Activated CD4-positive, alpha-beta T cell treated with anti-CD3 and anti-CD28 coated beads, Interleukin-2, amount 10 ng/mL, durations not matched to agents 7 days and 5 days (primary cell): ENCODE results near the gene PMM2. TPM values are rescaled to one million over a fixed set of nuclear protein-coding genes. Genes with fewer than 3 reads are reported as not detected.
"Not testable (repeated sequence)": the region's sequence is repeated elsewhere in the genome, so short reads cannot be mapped to it uniquely, and the experiment has no call there.

Experiments used
- CTCF ChIA-PET: fragments of 350-600 bp; sonication (Branson Sonifier 250); formaldehyde crosslinking; loops from one replicate; lab custom pipeline; 2021; ENCODE audit warnings: antibody characterized with exemption; lab: Charles Lee
- POLR2A ChIA-PET: fragments of 350-600 bp; sonication (Branson Sonifier 250); formaldehyde crosslinking; loops from one replicate; lab custom pipeline; 2021; ENCODE audit warnings: antibody characterized with exemption; lab: Charles Lee
- DNase-seq: peaks from one replicate; pipeline ENCODE4 v3.0.0-alpha.2; 2020
- H3K27ac Mint-ChIP-seq: one replicate; pipeline ENCODE4 v1.8.0; 2021; ENCODE audit warnings: mild to moderate bottlenecking, moderate library complexity, mixed read lengths
- H3K27me3 Mint-ChIP-seq: one replicate; pipeline ENCODE4 v1.8.0; 2021; ENCODE audit warnings: mixed read lengths
- H3K36me3 Mint-ChIP-seq: one replicate; pipeline ENCODE4 v1.8.0; 2021; ENCODE audit warnings: low read depth, mixed read lengths
- H3K4me1 Mint-ChIP-seq: one replicate; pipeline ENCODE4 v1.8.0; 2021; ENCODE audit warnings: mixed read lengths
- H3K4me3 Mint-ChIP-seq: one replicate; pipeline ENCODE4 v1.8.0; 2021; ENCODE audit warnings: mild to moderate bottlenecking, moderate library complexity, mixed read lengths
- H3K9me3 Mint-ChIP-seq: one replicate; pipeline ENCODE4 v1.8.0; 2021; ENCODE audit warnings: mixed read lengths
- total RNA-seq, 2 experiments: library from RNA; stranded (reverse); gene quantifications; one replicate each; pipeline ENCODE4 v1.2.3, GENCODE V29; 2021

Gene PMM2
- total RNA-seq = 10 to 100 TPM; 37.0 to 38.9 TPM

DNA sequence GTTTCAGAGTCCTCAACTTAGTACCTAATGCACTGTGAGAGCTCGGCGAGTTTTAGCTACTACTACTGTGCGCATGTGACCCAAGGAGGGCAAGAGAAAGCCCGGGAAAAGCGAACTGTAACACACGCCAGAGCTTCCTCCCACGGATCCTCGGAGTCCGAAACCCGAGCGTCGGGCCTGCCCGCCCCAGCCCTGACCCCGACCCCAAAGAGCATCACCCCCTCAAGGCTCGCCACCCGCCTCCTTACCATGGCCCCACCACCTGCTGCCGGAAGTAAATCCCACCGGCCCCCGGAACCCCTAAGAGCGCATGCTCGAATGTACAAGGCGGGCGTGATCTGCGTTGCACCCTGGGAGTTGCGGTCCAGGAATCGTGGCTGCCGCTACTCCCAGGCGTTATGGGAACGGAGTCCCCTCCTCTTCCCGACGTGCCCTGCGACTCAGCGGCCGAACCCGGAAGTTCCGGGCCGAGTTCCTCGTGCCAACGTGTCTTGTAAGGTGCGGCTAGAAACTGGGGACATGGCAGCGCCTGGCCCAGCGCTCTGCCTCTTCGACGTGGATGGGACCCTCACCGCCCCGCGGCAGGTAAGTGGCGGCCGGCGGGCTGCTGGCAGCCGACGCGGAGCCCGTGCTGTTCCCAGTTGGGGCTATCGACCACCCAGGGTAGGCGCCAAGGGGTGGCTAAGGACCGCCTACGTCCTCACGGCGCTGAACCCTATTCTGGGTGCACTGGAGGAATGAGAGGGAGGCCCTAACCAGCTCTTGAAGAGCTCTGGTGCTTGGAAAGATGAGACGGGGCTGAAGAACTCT is at the start of gene PMM2, which contains the start of gene TMEM186:
Gene PMM2 (plus strand): TSS at position 476 of the 810 bp plus-strand sequence. CDS start 44 bp downstream, at position 520.
Gene TMEM186 (minus strand): TSS at position 276 of the 810 bp plus-strand sequence. CDS start 25 bp downstream, at position 251.
- Mint-ChIP-seq H3K27ac (peak within 1 kb of the TSS; percentile 96), H3K27me3 (no peaks in the 10 kb centered on the region), H3K4me1 (peaks cover 45% of the 10 kb centered on the region), H3K4me3 (peak within 1 kb of the TSS; percentile 97), H3K36me3 (peaks cover 12% of the 10 kb centered on the region), H3K9me3 (no peaks in the 10 kb centered on the region)
- POLR2A ChIA-PET = interaction anchor here (0.5 to 1.3 kb wide), 2 partner anchors 71 to 187 kb away, joined by 3 read pairs; partner anchors contain the start of gene CARHSP1
- CTCF ChIA-PET = interaction anchor here (0.9 to 2.0 kb wide), 3 partner anchors 9 to 71 kb away, joined by 3 to 7 read pairs (median 4); partner anchors contain the start of gene CARHSP1
- DNase-seq = peak; percentile 97

DNA sequence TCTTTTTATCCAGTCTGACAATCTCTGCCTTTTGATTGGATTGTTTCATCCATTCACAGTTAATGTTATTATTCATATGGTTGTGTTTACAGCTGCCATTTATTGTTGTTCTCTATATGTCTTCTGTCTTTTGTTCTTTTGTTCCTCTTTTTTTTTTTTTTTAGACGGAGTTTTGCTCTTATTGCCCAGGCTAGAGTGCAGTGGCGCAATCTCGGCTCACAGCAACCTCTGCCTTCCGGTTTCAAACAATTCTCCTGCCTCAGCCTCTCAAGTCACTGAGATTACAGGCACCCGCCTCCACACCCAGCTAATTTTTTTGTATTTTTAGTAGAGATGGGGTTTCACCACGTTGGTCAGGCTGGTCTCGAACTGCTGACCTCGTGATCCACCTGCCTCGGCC is 48.7 kb upstream of the PMM2 start:
- H3K36me3 Mint-ChIP-seq, POLR2A ChIA-PET: not testable (repeated sequence)

DNA sequence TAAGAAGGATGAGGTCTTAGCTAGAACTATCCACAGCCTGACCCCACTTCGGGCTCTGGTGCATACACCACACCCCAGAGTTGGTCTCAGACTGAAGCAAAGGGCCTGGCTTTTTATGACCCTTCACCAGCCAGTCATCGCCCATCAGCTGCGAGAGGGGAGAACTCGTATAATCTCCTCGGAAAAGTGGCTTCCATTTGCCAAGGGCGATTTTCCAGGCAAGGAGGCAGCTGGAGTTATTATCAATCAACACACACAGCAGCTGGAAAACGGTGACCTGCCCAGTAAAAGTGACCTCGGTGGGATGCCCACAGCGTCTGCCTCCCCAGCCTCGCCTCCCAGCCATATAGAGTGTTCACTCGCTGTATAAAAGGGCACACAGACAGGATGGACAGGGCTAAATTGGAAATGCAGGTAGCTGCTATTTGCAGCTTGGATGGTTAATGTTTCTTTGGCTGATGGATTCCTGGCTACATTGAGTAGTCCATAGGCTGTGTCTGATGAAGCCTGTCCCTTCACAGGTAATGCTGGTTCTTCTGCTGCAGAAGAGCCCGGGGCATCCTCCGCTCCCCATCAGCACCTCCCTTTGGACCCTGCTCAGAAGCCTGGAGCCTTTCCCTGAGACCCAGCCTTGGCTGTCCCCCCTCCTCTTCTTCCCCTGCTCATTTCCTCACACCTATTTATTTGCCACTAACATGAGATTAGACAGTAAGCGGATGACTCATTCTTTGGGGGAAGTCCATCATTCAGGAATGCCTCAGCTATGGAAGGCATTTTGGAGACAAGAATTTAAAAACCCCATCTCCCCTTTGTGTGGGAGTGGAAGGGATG is 45.9 kb upstream of the PMM2 start:
- Mint-ChIP-seq H3K4me3 (no peak overlapping the region), H3K4me1 (no peaks in the 10 kb centered on the region), H3K27ac (no peak overlapping the region), H3K27me3 (no peaks in the 10 kb centered on the region), H3K9me3 (no peaks in the 10 kb centered on the region), H3K36me3 (no peaks in the 10 kb centered on the region)
- ChIA-PET POLR2A (no interaction called here), CTCF (interaction anchor here (1.3 kb wide), 1 partner anchor 43 kb away, joined by 3 read pairs; no protein-coding TSS in a partner anchor)
- DNase-seq = no peak

More for the DNA sequence above, 48.7 kb upstream of the PMM2 start:
- CTCF ChIA-PET, H3K27me3 Mint-ChIP-seq, H3K9me3 Mint-ChIP-seq, H3K4me1 Mint-ChIP-seq, H3K4me3 Mint-ChIP-seq, H3K27ac Mint-ChIP-seq, DNase-seq: not testable (repeated sequence)

DNA sequence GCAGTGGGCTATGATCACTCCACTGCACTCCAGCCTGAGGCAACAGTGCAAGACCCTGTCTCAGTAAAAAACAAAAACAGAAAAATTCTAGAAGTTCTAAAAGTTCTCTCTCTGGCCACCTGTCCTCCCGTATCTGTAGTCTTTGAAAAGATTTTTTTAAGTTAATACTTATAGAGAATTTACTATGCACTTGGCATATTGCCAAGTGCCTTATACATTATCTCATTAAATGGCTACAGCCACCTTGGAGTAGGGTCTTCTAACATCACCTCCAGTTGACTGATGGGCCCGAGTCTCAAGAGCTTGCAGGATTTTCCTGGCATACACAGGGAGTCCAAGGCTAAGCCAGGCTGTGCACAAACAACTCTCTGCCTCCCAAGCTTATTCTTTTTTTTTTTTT is 44.9 kb upstream of the PMM2 start:
- Mint-ChIP-seq H3K4me3 (no peak overlapping the region), H3K27me3 (no peaks in the 10 kb centered on the region), H3K4me1 (no peaks in the 10 kb centered on the region), H3K27ac (no peak overlapping the region), H3K36me3 (no peaks in the 10 kb centered on the region), H3K9me3 (no peaks in the 10 kb centered on the region)
- POLR2A ChIA-PET = no interaction called here
- DNase-seq = no peak
- CTCF ChIA-PET = interaction anchor here (1.1 kb wide), 1 partner anchor 10 kb away, joined by 3 read pairs; no protein-coding TSS in a partner anchor

DNA sequence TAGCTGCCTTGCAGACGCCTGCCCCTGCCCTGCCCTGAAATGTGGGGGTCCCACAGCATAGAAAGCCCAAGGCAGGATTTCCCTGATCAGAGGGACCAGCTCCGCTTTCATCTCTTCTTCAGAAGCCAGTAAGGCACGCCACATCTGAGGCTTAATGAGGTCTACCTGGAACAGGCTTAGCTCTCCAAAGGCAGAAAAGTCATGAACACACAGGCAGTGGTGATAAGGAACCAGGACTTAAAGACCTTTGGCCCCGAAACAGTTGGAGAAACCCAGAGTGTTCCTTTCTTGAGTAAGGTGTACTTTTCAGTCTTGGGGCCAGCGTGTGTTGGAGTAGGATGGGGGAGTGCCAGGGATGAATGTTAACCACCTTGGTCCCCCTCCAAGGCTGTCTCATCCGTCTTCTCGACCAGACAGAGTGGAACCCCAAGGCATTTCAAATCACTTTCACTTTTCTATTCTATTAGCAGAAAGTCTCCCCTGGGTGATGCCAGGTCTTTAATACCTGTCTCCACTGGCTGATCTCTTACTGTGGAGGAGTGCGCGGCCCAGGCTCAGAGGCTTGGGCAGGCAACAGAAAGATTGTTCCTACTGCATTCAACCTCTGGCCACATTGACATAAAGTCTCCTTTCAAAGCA is 44.1 kb upstream of the PMM2 start:
- no peak overlapping the region for H3K4me3 Mint-ChIP-seq
- DNase-seq = no peak
- no peaks in the 10 kb centered on the region for H3K4me1 Mint-ChIP-seq
- no peak overlapping the region for H3K27ac Mint-ChIP-seq
- no peaks in the 10 kb centered on the region for H3K36me3 Mint-ChIP-seq
- ChIA-PET POLR2A (no interaction called here), CTCF (interaction anchor here (1.1 kb wide), 1 partner anchor 11 kb away, joined by 3 read pairs; no protein-coding TSS in a partner anchor)
- H3K9me3 Mint-ChIP-seq = no peaks in the 10 kb centered on the region
- no peaks in the 10 kb centered on the region for H3K27me3 Mint-ChIP-seq

DNA sequence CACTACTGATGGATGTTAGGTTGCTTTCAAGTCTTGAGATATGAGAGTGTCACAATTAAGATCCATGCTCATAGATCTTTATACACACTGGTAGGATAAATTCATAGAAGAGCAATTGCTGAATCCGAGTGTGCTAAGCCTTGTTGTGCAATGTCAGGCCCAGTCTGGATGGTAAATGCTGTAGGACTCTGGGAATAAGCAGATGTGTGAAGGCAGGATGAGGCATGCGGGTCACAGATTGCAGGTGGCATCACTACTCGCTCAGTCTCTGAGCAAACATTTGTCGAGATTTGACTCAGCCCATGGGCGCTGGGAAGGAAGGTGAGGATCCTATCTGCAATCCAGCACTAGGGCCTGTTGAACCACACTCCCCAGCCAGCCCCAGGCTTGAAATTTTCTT is 40.9 kb upstream of the PMM2 start:
- ChIA-PET POLR2A (no interaction called here), CTCF (no interaction called here)
- Mint-ChIP-seq H3K4me1 (no peaks in the 10 kb centered on the region), H3K27ac (no peak overlapping the region), H3K27me3 (no peaks in the 10 kb centered on the region), H3K9me3 (no peaks in the 10 kb centered on the region), H3K36me3 (no peaks in the 10 kb centered on the region), H3K4me3 (no peak overlapping the region)
- DNase-seq = no peak

DNA sequence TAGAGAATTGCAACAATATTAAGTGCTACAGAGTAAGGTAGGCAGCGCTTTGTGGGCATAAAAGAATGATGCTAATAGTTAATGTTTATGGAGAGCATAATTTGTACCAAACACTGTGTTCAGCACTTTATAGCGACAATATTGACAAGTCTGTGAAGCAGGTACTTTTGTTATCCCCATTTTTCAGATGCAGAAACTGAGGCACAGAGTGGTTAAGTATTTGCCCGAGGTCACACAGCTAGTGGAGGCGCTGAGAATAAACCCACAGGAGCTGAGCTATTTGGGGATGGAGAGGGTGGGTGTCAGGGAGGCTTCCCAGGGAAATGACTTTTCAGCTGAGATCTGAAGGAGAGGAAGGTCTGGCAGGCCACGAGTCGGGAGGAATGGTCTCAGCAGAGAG is 39.6 kb upstream of the PMM2 start:
- ChIA-PET CTCF (no interaction called here), POLR2A (no interaction called here)
- Mint-ChIP-seq H3K9me3 (no peaks in the 10 kb centered on the region), H3K4me1 (no peaks in the 10 kb centered on the region), H3K27ac (no peak overlapping the region), H3K4me3 (no peak overlapping the region), H3K36me3 (no peaks in the 10 kb centered on the region), H3K27me3 (no peaks in the 10 kb centered on the region)
- no peak for DNase-seq

DNA sequence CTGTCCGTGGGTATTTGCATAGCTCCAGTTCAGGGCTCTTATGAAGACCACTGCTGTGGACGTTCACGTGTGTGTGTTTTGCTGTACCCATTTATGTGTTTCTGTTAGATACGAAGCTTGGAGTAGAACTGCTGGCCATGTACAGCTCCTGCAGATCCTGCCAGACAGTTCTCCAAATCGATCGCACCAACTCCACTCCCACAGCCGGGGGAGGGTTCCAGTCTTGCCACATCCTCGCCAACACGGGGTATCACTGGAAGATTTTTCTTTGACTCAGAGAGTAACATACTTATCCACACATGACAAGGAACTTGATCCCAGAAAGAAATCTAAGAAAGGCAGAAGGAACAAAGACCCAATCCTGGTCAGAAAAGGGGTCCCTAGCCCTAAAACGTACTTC is 37.6 kb upstream of the PMM2 start:
- H3K27ac Mint-ChIP-seq = no peak overlapping the region
- CTCF ChIA-PET = no interaction called here
- no peaks in the 10 kb centered on the region for H3K27me3 Mint-ChIP-seq

DNA sequence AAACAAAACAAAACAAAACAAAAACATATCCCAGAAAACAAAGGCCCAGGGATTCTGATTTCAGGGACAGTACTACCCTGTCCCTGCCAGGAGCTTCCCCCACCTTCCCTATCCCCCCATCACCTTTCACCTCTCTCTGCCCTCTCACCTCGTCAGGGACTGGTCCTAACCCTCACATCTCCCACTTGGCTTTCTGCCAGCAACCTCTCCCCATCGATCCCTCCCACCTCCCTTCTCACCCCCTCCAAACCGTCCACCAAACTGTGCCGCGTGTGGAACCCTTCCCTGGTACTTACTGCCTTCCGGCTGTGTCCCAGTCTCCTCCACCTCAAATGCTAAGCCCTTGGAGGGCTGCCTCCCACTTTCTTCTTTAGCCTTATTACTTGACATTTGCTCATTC is 36.6 kb upstream of the PMM2 start:
- POLR2A ChIA-PET = no interaction called here

More for the DNA sequence above, 37.6 kb upstream of the PMM2 start:
- H3K36me3 Mint-ChIP-seq = no peaks in the 10 kb centered on the region
- POLR2A ChIA-PET = interaction anchor here (0.5 kb wide), 1 partner anchor 47 kb away, joined by 4 read pairs; no protein-coding TSS in a partner anchor
- no peaks in the 10 kb centered on the region for H3K4me1 Mint-ChIP-seq
- H3K9me3 Mint-ChIP-seq = no peaks in the 10 kb centered on the region
- no peak overlapping the region for H3K4me3 Mint-ChIP-seq
- no peak for DNase-seq

DNA sequence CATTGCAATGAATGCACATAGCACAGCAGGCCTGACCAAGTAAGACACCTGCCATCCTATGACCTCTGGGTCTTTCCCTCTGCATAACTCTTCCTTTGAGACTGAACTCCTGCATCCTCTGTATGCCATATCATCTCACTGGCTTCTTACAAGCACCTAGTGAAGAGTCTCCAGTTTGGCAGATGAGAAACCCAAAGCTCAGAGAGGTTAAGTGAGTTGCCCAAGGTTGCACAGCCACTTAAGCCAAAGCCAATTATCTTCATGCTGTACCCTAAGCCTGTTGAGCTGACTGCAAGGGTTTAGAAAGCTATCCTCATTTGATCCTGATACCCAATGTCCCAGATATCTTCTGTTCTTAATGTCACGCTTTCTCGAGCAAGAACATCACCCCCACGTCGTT is 35.4 kb upstream of the PMM2 start:
- Mint-ChIP-seq H3K4me3 (no peak overlapping the region), H3K4me1 (no peaks in the 10 kb centered on the region), H3K36me3 (no peaks in the 10 kb centered on the region), H3K27ac (no peak overlapping the region), H3K27me3 (no peaks in the 10 kb centered on the region), H3K9me3 (no peaks in the 10 kb centered on the region)
- ChIA-PET POLR2A (no interaction called here), CTCF (no interaction called here)
- DNase-seq = no peak

More for the DNA sequence above, 36.6 kb upstream of the PMM2 start:
- H3K27ac Mint-ChIP-seq = no peak overlapping the region
- H3K4me1 Mint-ChIP-seq = no peaks in the 10 kb centered on the region
- no peaks in the 10 kb centered on the region for H3K36me3 Mint-ChIP-seq
- H3K27me3 Mint-ChIP-seq = no peaks in the 10 kb centered on the region
- no peak for DNase-seq
- H3K9me3 Mint-ChIP-seq = no peaks in the 10 kb centered on the region
- H3K4me3 Mint-ChIP-seq = no peak overlapping the region
- CTCF ChIA-PET = no interaction called here

DNA sequence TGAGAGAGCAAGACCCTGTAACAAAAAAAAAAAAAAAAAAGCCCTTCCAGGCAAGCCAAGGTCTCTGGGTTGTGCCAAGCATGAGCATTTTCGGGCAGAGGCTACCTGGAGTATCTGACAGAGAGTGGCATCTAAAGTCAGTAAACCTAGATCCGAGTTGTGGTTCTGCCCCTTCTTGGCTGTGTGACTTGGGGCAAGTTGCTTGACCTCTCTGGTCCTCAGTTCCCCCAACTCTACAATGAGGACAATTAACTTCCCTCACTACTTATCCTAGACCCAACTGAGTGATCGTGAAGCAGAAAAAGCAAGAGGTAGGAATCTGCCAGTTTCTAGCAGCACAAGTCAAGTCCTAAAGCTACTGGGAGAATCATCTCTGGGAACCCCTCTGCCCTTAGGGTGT is 34.6 kb upstream of the PMM2 start:
- ChIA-PET POLR2A (no interaction called here), CTCF (no interaction called here)
- H3K27ac Mint-ChIP-seq = no peak overlapping the region
- no peaks in the 10 kb centered on the region for H3K9me3 Mint-ChIP-seq
- H3K4me3 Mint-ChIP-seq = no peak overlapping the region
- no peak for DNase-seq
- H3K36me3 Mint-ChIP-seq = peaks cover 1% of the 10 kb centered on the region
- no peaks in the 10 kb centered on the region for H3K4me1 Mint-ChIP-seq
- H3K27me3 Mint-ChIP-seq = no peaks in the 10 kb centered on the region

DNA sequence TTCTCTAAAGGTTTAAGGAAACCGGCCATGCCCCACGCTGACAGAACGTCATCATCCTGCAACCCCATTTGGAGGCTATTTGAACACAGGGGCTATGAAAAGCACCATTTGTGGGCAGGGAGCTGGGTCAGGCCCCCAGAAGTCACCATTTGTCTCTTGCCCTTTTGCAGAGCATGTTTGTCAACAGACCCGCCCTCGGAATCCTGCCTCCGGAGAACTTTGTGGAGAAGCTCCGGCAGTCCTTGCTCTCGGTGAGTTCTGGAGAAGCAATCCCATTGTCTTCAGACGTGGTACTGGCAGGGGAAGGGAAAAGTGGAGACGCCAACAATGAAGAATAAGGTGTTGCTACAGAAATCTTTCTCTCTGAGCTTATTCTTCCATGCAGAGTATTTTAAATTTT is 33.7 kb upstream of the PMM2 start:
- POLR2A ChIA-PET = no interaction called here
- CTCF ChIA-PET = interaction anchor here (1.1 kb wide), 1 partner anchor 9 kb away, joined by 3 read pairs; no protein-coding TSS in a partner anchor
- Mint-ChIP-seq H3K36me3 (peaks cover 2% of the 10 kb centered on the region), H3K27ac (no peak overlapping the region), H3K4me3 (no peak overlapping the region), H3K9me3 (no peaks in the 10 kb centered on the region), H3K27me3 (no peaks in the 10 kb centered on the region), H3K4me1 (no peaks in the 10 kb centered on the region)
- no peak for DNase-seq
